MCF 10A (cell line): ENCODE measurements around the gene GPC5. TPM values are rescaled to one million over a fixed set of nuclear protein-coding genes. Genes with fewer than 3 reads are reported as not detected.

Source experiments
- BruUV-seq: library from RNA; stranded (reverse); fragments of 400-500 nt; replicated peaks from 2 replicates; lab custom pipeline; 2021; lab: Mats Ljungman, UMichigan
- CTCF ChIA-PET: fragments of 300-600 bp; sonication (Branson Sonifier 250); formaldehyde crosslinking; extraction: SDS; loops from one replicate; lab custom pipeline; 2021; ENCODE audit warnings: antibody characterized with exemption, inconsistent platforms; lab: Yijun Ruan, JAX
- POLR2A ChIA-PET: fragments of 300-600, 350-650 bp; sonication (Branson Sonifier 250); formaldehyde crosslinking; extraction: SDS; loops from one replicate; lab custom pipeline; 2020; ENCODE audit warnings: antibody characterized with exemption, inconsistent platforms; lab: Yijun Ruan, JAX
- DNase-seq: peaks from one replicate; pipeline ENCODE4 v3.0.0-alpha.2; 2018; ENCODE audit not compliant: unreplicated experiment
- H3K27ac Mint-ChIP-seq: one replicate; pipeline ENCODE4 v1.8.0; 2022; ENCODE audit warnings: mild to moderate bottlenecking, low read depth, mixed read lengths; ENCODE audit not compliant: unreplicated experiment
- H3K27me3 Mint-ChIP-seq: one replicate; pipeline ENCODE4 v1.8.0; 2022; ENCODE audit warnings: mixed read lengths; ENCODE audit not compliant: insufficient read depth, unreplicated experiment
- H3K36me3 Mint-ChIP-seq: one replicate; pipeline ENCODE4 v1.8.0; 2022; ENCODE audit warnings: mild to moderate bottlenecking, moderate library complexity, mixed read lengths; ENCODE audit not compliant: insufficient read depth, unreplicated experiment
- H3K4me1 Mint-ChIP-seq: one replicate; pipeline ENCODE4 v1.8.0; 2022; ENCODE audit warnings: mixed read lengths; ENCODE audit not compliant: insufficient read depth, unreplicated experiment
- H3K4me3 Mint-ChIP-seq: one replicate; pipeline ENCODE4 v1.8.0; 2022; ENCODE audit warnings: mild to moderate bottlenecking, moderate library complexity, mixed read lengths; ENCODE audit not compliant: unreplicated experiment
- H3K9me3 Mint-ChIP-seq: one replicate; pipeline ENCODE4 v1.8.0; 2022; ENCODE audit warnings: mixed read lengths; ENCODE audit not compliant: unreplicated experiment
- intact Hi-C: fragments of 100-400 bp; cut with micrococcal nuclease; formaldehyde crosslinking; loops from 2 replicates; pipeline ENCODE4 v1.14.1; 2022
- total RNA-seq: library from RNA; stranded (reverse); gene quantifications from 2 replicates; pipeline ENCODE4 v1.2.3, GENCODE V29; 2022
- TF ChIP-seq, protein P1 (sequence below): fragments of 200-600 bp; IDR thresholded peaks from one replicate; pipeline ENCODE4 v1.8.0; 2022; ENCODE audit warnings: antibody characterized with exemption, mild to moderate bottlenecking; ENCODE audit not compliant: unreplicated experiment

The GPC5 gene
- total RNA-seq, 1 experiment from 2014 or later = not detected

GRCh38 chr13:92656103-92656502, 1257.7 kb downstream of the GPC5 start:
- Mint-ChIP-seq H3K4me1 (peaks cover 10% of the 10 kb centered on the region), H3K9me3 (no peaks in the 10 kb centered on the region), H3K27ac (no peak overlapping the region), H3K4me3 (no peak overlapping the region), H3K27me3 (no peaks in the 10 kb centered on the region), H3K36me3 (no peaks in the 10 kb centered on the region)
- TF ChIP-seq, protein P1, sequence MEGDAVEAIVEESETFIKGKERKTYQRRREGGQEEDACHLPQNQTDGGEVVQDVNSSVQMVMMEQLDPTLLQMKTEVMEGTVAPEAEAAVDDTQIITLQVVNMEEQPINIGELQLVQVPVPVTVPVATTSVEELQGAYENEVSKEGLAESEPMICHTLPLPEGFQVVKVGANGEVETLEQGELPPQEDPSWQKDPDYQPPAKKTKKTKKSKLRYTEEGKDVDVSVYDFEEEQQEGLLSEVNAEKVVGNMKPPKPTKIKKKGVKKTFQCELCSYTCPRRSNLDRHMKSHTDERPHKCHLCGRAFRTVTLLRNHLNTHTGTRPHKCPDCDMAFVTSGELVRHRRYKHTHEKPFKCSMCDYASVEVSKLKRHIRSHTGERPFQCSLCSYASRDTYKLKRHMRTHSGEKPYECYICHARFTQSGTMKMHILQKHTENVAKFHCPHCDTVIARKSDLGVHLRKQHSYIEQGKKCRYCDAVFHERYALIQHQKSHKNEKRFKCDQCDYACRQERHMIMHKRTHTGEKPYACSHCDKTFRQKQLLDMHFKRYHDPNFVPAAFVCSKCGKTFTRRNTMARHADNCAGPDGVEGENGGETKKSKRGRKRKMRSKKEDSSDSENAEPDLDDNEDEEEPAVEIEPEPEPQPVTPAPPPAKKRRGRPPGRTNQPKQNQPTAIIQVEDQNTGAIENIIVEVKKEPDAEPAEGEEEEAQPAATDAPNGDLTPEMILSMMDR = no peak
- DNase-seq = no peak
- ChIA-PET CTCF (no interaction called here), POLR2A (no interaction called here)
- BruUV-seq = no TSS peak
- intact Hi-C loops = no loop called here

- BruUV-seq = no TSS peak
- Mint-ChIP-seq H3K27me3 (no peaks in the 10 kb centered on the region), H3K9me3 (no peaks in the 10 kb centered on the region), H3K36me3 (no peaks in the 10 kb centered on the region), H3K4me1 (peaks cover 10% of the 10 kb centered on the region), H3K4me3 (no peak overlapping the region), H3K27ac (no peak overlapping the region)
- intact Hi-C loops = no loop called here
- no peak for DNase-seq
- ChIA-PET POLR2A (interaction anchor here (0.6 kb wide), 1 partner anchor 860 kb away, joined by 3 read pairs; no protein-coding TSS in a partner anchor), CTCF (no interaction called here)
- TF ChIP-seq, protein P1 = no peak
Observed at GRCh38 chr13:92656648-92657047, 1258.2 kb downstream of the GPC5 start.

- Mint-ChIP-seq H3K9me3 (no peaks in the 10 kb centered on the region), H3K27ac (no peak overlapping the region), H3K4me1 (peaks cover 10% of the 10 kb centered on the region), H3K27me3 (no peaks in the 10 kb centered on the region), H3K4me3 (no peak overlapping the region), H3K36me3 (no peaks in the 10 kb centered on the region)
- ChIA-PET POLR2A (no interaction called here), CTCF (no interaction called here)
- BruUV-seq = no TSS peak
- intact Hi-C loops = no loop called here
- no peak for DNase-seq
- TF ChIP-seq, protein P1 = no peak
Observed at GRCh38 chr13:92657565-92657964, 1259.1 kb downstream of the GPC5 start.

DNA sequence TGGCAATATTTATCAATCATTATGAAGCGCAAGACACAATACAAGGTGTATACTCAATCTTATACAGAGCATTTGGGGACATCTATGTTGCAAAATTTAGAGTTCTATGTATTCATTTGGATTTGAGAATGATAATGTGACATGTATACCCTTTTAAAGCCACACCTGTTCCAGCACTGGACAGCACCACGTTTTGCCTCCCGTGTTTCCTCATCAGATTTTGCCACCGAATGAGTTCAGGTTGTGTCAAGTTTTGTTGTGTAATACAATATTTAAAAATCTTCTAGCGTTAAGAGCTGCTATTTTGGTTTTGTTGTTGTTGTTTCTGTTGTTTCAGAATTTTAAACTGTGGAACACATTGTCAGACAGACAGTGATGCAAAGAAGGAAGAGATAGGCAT, 1259.9 kb downstream of the GPC5 start:
- Mint-ChIP-seq H3K27me3 (no peaks in the 10 kb centered on the region), H3K27ac (no peak overlapping the region), H3K4me3 (no peak overlapping the region), H3K9me3 (no peaks in the 10 kb centered on the region), H3K4me1 (peaks cover 10% of the 10 kb centered on the region), H3K36me3 (no peaks in the 10 kb centered on the region)
- DNase-seq = peak; percentile 18
- TF ChIP-seq, protein P1 = no peak
- no TSS peak for BruUV-seq
- intact Hi-C loops = no loop called here
- ChIA-PET CTCF (no interaction called here), POLR2A (no interaction called here)
